COLO668 (cell line): ENCODE measurements around the gene ZFYVE28.

Source experiments
- DNase-seq: peaks from one replicate; lab custom pipeline; 2025; ENCODE audit not compliant: unreplicated experiment; lab: John Stamatoyannopoulos, UW

ZFYVE28 gene

GRCh38 chr4:2291705-2292645 lies 126.5 kb downstream of the ZFYVE28 start:
- DNase-seq: no peak

GRCh38 chr4:2290974-2291704 lies 127.3 kb downstream of the ZFYVE28 start:
- DNase-seq: no peak

- no peak for DNase-seq
Observed at GRCh38 chr4:2290488-2290887, 128.0 kb downstream of the ZFYVE28 start.

GRCh38 chr4:2289955-2290333 lies 128.5 kb downstream of the ZFYVE28 start:
- no peak for DNase-seq

GRCh38 chr4:2289311-2289954 lies 129.0 kb downstream of the ZFYVE28 start:
- DNase-seq: no peak

GRCh38 chr4:2288051-2288541 lies 130.3 kb downstream of the ZFYVE28 start:
- no peak for DNase-seq

- DNase-seq: no peak
Observed at GRCh38 chr4:2287594-2287915, 130.9 kb downstream of the ZFYVE28 start.

- peak; percentile 14 for DNase-seq
Observed at GRCh38 chr4:2286904-2287593, 131.4 kb downstream of the ZFYVE28 start.

GRCh38 chr4:2285613-2286381 lies 132.6 kb downstream of the ZFYVE28 start:
- DNase-seq: no peak

- DNase-seq: no peak
Observed at GRCh38 chr4:2284934-2285612, 133.4 kb downstream of the ZFYVE28 start.

- no peak for DNase-seq
Observed at GRCh38 chr4:2284161-2284933, 134.1 kb downstream of the ZFYVE28 start.

- DNase-seq: no peak
Observed at GRCh38 chr4:2283199-2283711, 135.2 kb downstream of the ZFYVE28 start.

- peak; percentile 10 for DNase-seq
Observed at GRCh38 chr4:2281575-2282343, 136.7 kb downstream of the ZFYVE28 start.

- peak; percentile 21 for DNase-seq
Observed at GRCh38 chr4:2280531-2281300, 137.7 kb downstream of the ZFYVE28 start.

GRCh38 chr4:2277956-2278355 lies 140.5 kb downstream of the ZFYVE28 start:
- DNase-seq: no peak

- no peak for DNase-seq
Observed at GRCh38 chr4:2276581-2277325, 141.7 kb downstream of the ZFYVE28 start.
